Activated naive CD8-positive, alpha-beta T cell treated with anti-CD3 and anti-CD28 coated beads for 36 hours (primary cell): ENCODE data around the gene GNS. TPM values are rescaled to one million over a fixed set of nuclear protein-coding genes. Genes with fewer than 3 reads are reported as not detected.
A peak's percentile ranks its signal among the peaks of the same experiment; 100 is the strongest.

Experiments used
- DNase-seq: peaks from one replicate; pipeline ENCODE4 v3.0.0; 2021
- H3K27ac Mint-ChIP-seq: one replicate; pipeline ENCODE4 v1.8.0; 2022; ENCODE audit warnings: mild to moderate bottlenecking, moderate library complexity, mixed read lengths
- H3K27me3 Mint-ChIP-seq: one replicate; pipeline ENCODE4 v1.8.0; 2022; ENCODE audit warnings: mild to moderate bottlenecking, mixed read lengths
- H3K36me3 Mint-ChIP-seq: one replicate; pipeline ENCODE4 v1.8.0; 2021; ENCODE audit warnings: mild to moderate bottlenecking, mixed read lengths
- H3K4me1 Mint-ChIP-seq: one replicate; pipeline ENCODE4 v1.8.0; 2021; ENCODE audit warnings: mixed read lengths
- H3K4me3 Mint-ChIP-seq: one replicate; pipeline ENCODE4 v1.8.0; 2022; ENCODE audit warnings: mild to moderate bottlenecking, moderate library complexity, mixed read lengths
- H3K9me3 Mint-ChIP-seq: one replicate; pipeline ENCODE4 v1.8.0; 2022; ENCODE audit warnings: mixed read lengths
- total RNA-seq, 2 experiments: library from RNA; stranded (reverse); gene quantifications; one replicate each; pipeline ENCODE4 v1.2.3, GENCODE V29; 2021

The GNS gene
- total RNA-seq, 2 experiments from 2014 or later, result 18.4 to 21.4 TPM

GRCh38 chr12:64670919-64671639 lies 88.1 kb downstream of the GNS start:
- peak overlapping the region; percentile 98 for H3K27ac Mint-ChIP-seq
- peaks cover 11% of the 10 kb centered on the region for H3K36me3 Mint-ChIP-seq
- no peaks in the 10 kb centered on the region for H3K9me3 Mint-ChIP-seq
- no peaks in the 10 kb centered on the region for H3K27me3 Mint-ChIP-seq
- no peak for DNase-seq
- H3K4me1 Mint-ChIP-seq, result peaks cover 89% of the 10 kb centered on the region
- peak overlapping the region; percentile 87 for H3K4me3 Mint-ChIP-seq

DNA sequence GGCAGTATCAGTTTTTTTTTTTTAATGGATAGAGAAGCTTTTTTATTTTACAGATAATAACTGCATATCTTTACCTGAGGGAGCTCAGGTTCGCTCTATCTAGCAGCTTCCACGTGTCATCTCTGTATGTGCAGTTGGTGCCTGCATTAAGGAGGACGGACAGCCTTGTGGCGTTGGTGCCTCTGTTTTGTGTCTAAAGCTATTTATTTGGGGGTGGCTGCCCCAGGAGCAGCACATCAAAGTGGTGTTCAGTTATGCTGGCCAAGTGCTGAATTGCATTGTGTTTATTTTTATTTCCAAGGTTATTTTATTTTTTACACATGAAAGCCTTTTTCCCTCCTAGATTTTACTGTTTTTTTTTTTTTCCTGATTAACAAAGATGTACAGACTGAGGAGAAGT lies 89.2 kb downstream of the GNS start:
- Mint-ChIP-seq H3K4me1 (peaks cover 91% of the 10 kb centered on the region), H3K36me3 (peaks cover 11% of the 10 kb centered on the region), H3K9me3 (no peaks in the 10 kb centered on the region), H3K4me3 (peak overlapping the region; percentile 87), H3K27me3 (no peaks in the 10 kb centered on the region), H3K27ac (peak overlapping the region; percentile 98)
- no peak for DNase-seq

- no peak for DNase-seq
- H3K27ac Mint-ChIP-seq, result peak overlapping the region; percentile 98
- no peaks in the 10 kb centered on the region for H3K9me3 Mint-ChIP-seq
- H3K4me1 Mint-ChIP-seq, result peaks cover 92% of the 10 kb centered on the region
- H3K27me3 Mint-ChIP-seq, result no peaks in the 10 kb centered on the region
- H3K36me3 Mint-ChIP-seq, result peaks cover 11% of the 10 kb centered on the region
- H3K4me3 Mint-ChIP-seq, result peak overlapping the region; percentile 87
Observed at GRCh38 chr12:64669270-64669842, 89.8 kb downstream of the GNS start.

DNA sequence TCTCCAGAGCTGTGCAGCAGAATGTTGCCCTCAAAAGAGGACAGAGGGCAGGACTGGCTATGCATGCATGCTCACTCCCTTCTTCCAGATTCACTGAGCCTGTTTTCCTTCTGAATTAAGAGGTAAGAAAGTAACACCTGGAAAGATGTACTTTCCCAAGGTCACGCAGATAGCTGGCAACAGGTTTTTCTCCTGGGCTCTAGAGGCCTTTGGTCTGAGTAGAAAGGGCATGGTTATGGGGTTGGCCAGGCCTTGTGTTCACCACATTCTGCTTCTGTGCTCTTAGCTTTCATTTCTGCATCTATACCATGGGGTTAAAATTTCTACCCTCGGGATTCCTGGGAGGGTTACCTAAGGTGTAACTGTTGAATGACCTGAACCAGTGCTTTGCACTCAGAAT lies 91.4 kb downstream of the GNS start:
- H3K27me3 Mint-ChIP-seq, result no peaks in the 10 kb centered on the region
- H3K4me3 Mint-ChIP-seq, result no peak overlapping the region
- H3K9me3 Mint-ChIP-seq, result no peaks in the 10 kb centered on the region
- no peak for DNase-seq
- peaks cover 6% of the 10 kb centered on the region for H3K36me3 Mint-ChIP-seq
- peak overlapping the region; percentile 98 for H3K27ac Mint-ChIP-seq
- H3K4me1 Mint-ChIP-seq, result peaks cover 82% of the 10 kb centered on the region

DNA sequence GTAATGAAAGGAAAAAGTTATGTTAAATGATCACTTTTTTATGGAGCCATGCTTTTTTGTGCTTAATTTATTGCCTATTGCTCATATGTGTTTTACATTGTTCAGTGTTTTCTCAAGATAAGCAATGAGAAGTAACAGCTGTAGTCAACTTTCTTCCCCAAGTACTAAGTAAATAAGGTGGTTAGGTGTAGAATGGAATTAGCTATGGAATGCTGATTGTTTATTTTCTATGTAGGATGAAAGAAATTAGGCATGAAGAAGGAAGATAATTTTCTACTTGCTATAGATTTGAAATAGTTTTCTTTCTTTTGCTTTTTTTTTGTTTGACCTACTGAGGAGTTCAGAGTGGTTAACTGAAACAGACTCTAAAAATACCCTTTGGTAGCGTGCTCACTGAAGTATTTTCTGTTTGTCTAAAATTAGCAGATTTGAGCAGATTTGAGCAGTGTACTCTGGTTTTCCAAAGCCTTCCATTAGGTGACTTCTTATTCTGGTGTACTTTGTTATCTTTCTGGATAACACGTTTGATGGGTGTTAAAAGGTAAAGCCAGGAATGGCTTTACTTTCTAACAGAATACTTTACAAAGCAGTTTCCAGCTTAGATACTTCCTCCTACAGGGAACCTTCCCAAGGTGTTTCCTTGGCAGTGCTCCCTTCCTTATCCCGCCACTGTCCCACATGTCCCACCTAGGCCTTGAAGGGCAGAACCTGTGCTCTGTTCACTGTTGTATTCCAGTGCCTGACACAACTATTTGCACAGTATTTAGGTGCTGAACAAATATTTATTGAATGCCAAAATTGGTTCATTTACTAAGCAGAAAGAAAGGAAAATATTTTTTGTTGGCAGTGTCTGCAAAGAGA lies 92.9 kb downstream of the GNS start:
- Mint-ChIP-seq H3K27ac (peak overlapping the region; percentile 98), H3K4me3 (peak overlapping the region; percentile 72), H3K27me3 (no peaks in the 10 kb centered on the region), H3K36me3 (peaks cover 7% of the 10 kb centered on the region), H3K9me3 (no peaks in the 10 kb centered on the region), H3K4me1 (peaks cover 79% of the 10 kb centered on the region)
- no peak for DNase-seq

DNA sequence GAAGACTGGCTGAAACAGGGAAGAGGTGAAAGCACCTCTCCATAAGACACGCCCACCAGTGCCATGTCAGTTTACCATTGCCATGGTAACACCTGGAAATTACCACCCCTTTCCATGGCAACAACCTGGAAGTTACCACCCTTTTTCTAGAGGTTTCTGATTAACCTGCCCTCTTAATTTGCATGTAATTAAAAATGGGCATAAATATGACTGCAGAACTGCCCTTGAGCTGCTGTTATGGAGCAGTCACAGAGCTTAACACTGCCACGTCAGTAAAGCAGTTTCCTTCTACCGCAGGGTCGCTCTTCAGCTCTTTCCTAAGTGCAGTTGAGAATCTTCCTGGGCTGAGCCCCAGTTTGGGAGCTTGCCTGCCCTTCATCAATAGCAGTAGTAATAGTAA lies 93.7 kb downstream of the GNS start:
- no peaks in the 10 kb centered on the region for H3K9me3 Mint-ChIP-seq
- peak; percentile 42 for DNase-seq
- H3K4me1 Mint-ChIP-seq, result peaks cover 78% of the 10 kb centered on the region
- H3K36me3 Mint-ChIP-seq, result peaks cover 7% of the 10 kb centered on the region
- H3K27me3 Mint-ChIP-seq, result no peaks in the 10 kb centered on the region
- peak overlapping the region; percentile 72 for H3K4me3 Mint-ChIP-seq
- H3K27ac Mint-ChIP-seq, result peak overlapping the region; percentile 98

Other genes with a start within 250 kb of the GNS start
- gene RASSF3, start 148.9 kb downstream of the GNS start, total RNA-seq, result 10 to 100 TPM; 48.0 to 51.0 TPM
- gene TBC1D30, start 65.2 kb upstream of the GNS start, total RNA-seq, result 1 to 10 TPM; 1.6 to 1.7 TPM